Mesenteric fat pad (tissue), 1 donor: ENCODE data around the gene AFF3. TPM values are rescaled to one million over a fixed set of nuclear protein-coding genes. Genes with fewer than 3 reads are reported as not detected.
"Not testable (repeated sequence)": the region's sequence is repeated elsewhere in the genome, so short reads cannot be mapped to it uniquely, and the experiment has no call there.

Experiments
- DNase-seq: peaks from one replicate; pipeline ENCODE4 v3.0.0-alpha.2; 2020; ENCODE audit warnings: low spot score
- total RNA-seq: library from RNA; stranded (reverse); fragmentation: NEBNext Ultra II Directional; extraction: Animal tissue kit (Norgen Biotek cat#: 25700); gene quantifications from one replicate; pipeline ENCODE4 v1.2.1, GENCODE V29; 2021
- donor health status: DM: yes; HTN: yes; CAD: no.

Gene AFF3
- total RNA-seq, 1 donor from 2014 or later: 4.5 TPM

- no peak for DNase-seq
Measured at GRCh38 chr2:99677814-99678213, 464.6 kb downstream of the AFF3 start.

GRCh38 chr2:99675130-99675661 lies 467.2 kb downstream of the AFF3 start:
- no peak for DNase-seq

GRCh38 chr2:99674090-99674489 lies 468.3 kb downstream of the AFF3 start:
- DNase-seq: no peak

- DNase-seq: no peak
Measured at GRCh38 chr2:99672766-99673350, 469.5 kb downstream of the AFF3 start.

- no peak for DNase-seq
Measured at GRCh38 chr2:99670768-99671734, 471.3 kb downstream of the AFF3 start.

- no peak for DNase-seq
Measured at GRCh38 chr2:99666256-99666655, 476.1 kb downstream of the AFF3 start.

- no peak for DNase-seq
Measured at GRCh38 chr2:99663641-99664040, 478.7 kb downstream of the AFF3 start.

GRCh38 chr2:99662761-99663341 lies 479.5 kb downstream of the AFF3 start:
- no peak for DNase-seq

- not testable (repeated sequence) for DNase-seq
Measured at GRCh38 chr2:99661761-99662160, 480.6 kb downstream of the AFF3 start.

- DNase-seq: no peak
Measured at GRCh38 chr2:99660616-99661406, 481.6 kb downstream of the AFF3 start.

GRCh38 chr2:99659874-99660273 lies 482.5 kb downstream of the AFF3 start:
- DNase-seq: no peak

GRCh38 chr2:99657691-99658258 lies 484.6 kb downstream of the AFF3 start:
- no peak for DNase-seq

GRCh38 chr2:99656994-99657393 lies 485.4 kb downstream of the AFF3 start:
- no peak for DNase-seq

- no peak for DNase-seq
Measured at GRCh38 chr2:99653433-99653832, 489.0 kb downstream of the AFF3 start.

- no peak for DNase-seq
Measured at GRCh38 chr2:99652862-99653261, 489.5 kb downstream of the AFF3 start.

GRCh38 chr2:99651930-99652670 lies 490.3 kb downstream of the AFF3 start:
- no peak for DNase-seq

- no peak for DNase-seq
Measured at GRCh38 chr2:99648906-99649789, 493.2 kb downstream of the AFF3 start.

GRCh38 chr2:99648178-99648844 lies 494.1 kb downstream of the AFF3 start:
- no peak for DNase-seq
